ENCODE data around the gene EXOG.
"Not testable (repeated sequence)": the region's sequence is repeated elsewhere in the genome, so short reads cannot be mapped to it uniquely, and the experiment has no call there.

EXOG gene

GRCh38 chr3:38563886-38564270 is 67.7 kb downstream of the EXOG start:
- DNase-seq (ENCODE audit: low spot score) = no peak

- DNase-seq (ENCODE audit: low spot score) = no peak
Observed at GRCh38 chr3:38564631-38565338, 68.6 kb downstream of the EXOG start.

- DNase-seq (ENCODE audit: low spot score) = no peak
Observed at GRCh38 chr3:38565339-38566214, 69.4 kb downstream of the EXOG start.

GRCh38 chr3:38566215-38566528 is 70.0 kb downstream of the EXOG start:
- DNase-seq (ENCODE audit: low spot score) = no peak

- DNase-seq (ENCODE audit: low spot score) = not testable (repeated sequence)
Observed at GRCh38 chr3:38566794-38567193, 70.7 kb downstream of the EXOG start.

GRCh38 chr3:38567498-38567897 is 71.4 kb downstream of the EXOG start:
- DNase-seq (ENCODE audit: low spot score) = no peak

GRCh38 chr3:38573111-38573510 is 77.0 kb downstream of the EXOG start:
- no peak for DNase-seq (ENCODE audit: low spot score)

GRCh38 chr3:38573556-38573955 is 77.4 kb downstream of the EXOG start:
- no peak for DNase-seq (ENCODE audit: low spot score)

- DNase-seq (ENCODE audit: low spot score) = no peak
Observed at GRCh38 chr3:38574411-38575278, 78.5 kb downstream of the EXOG start.

- DNase-seq (ENCODE audit: low spot score) = no peak
Observed at GRCh38 chr3:38575279-38575843, 79.2 kb downstream of the EXOG start.

Measured in activated CD4-positive, alpha-beta T cell treated with anti-CD3 and anti-CD28 coated beads, Interleukin-2, Interleukin-4, amounts not matched to agents 100 ng/mL and 50 ng/mL, durations not matched to agents 16 hours and 8 hours (primary cell).